GM10248 (cell line): Measurements from ENCODE around the gene EFNA1.
A peak's percentile ranks its signal among the peaks of the same experiment; 100 is the strongest.

Experiments
- CTCF ChIA-PET: fragments of 300-600 bp; sonication (Branson Sonifier 250); formaldehyde crosslinking; extraction: SDS; loops from one replicate; lab custom pipeline; 2021; ENCODE audit warnings: antibody characterized with exemption; lab: Yijun Ruan, JAX
- POLR2A ChIA-PET: fragments of 350-650 bp; sonication (Branson Sonifier 250); formaldehyde crosslinking; extraction: SDS; loops from one replicate; lab custom pipeline; 2020; ENCODE audit warnings: antibody characterized with exemption; lab: Yijun Ruan, JAX
- DNase-seq: peaks from one replicate; pipeline ENCODE4 v3.0.0; 2012; ENCODE audit errors: extremely low spot score
- TF ChIP-seq, protein P1 (sequence below): IDR thresholded peaks from 2 replicates; pipeline ENCODE4 v1.5.1; 2012; ENCODE audit warnings: mild to moderate bottlenecking, low read depth; ENCODE audit errors: extremely low read depth, missing control alignments, control extremely low read depth

The EFNA1 gene

GRCh38 chr1:155127105-155127966 is at the start of gene EFNA1:
EFNA1 (plus strand) TSS chr1:155127876; CDS start chr1:155127978, 102 bp downstream.
- ChIA-PET CTCF (interaction anchor here (1.8 kb wide), 1 partner anchor 65 kb away, joined by 3 read pairs; no protein-coding TSS in a partner anchor), POLR2A (no interaction called here)
- DNase-seq, result peak; percentile 53
- TF ChIP-seq, protein P1, sequence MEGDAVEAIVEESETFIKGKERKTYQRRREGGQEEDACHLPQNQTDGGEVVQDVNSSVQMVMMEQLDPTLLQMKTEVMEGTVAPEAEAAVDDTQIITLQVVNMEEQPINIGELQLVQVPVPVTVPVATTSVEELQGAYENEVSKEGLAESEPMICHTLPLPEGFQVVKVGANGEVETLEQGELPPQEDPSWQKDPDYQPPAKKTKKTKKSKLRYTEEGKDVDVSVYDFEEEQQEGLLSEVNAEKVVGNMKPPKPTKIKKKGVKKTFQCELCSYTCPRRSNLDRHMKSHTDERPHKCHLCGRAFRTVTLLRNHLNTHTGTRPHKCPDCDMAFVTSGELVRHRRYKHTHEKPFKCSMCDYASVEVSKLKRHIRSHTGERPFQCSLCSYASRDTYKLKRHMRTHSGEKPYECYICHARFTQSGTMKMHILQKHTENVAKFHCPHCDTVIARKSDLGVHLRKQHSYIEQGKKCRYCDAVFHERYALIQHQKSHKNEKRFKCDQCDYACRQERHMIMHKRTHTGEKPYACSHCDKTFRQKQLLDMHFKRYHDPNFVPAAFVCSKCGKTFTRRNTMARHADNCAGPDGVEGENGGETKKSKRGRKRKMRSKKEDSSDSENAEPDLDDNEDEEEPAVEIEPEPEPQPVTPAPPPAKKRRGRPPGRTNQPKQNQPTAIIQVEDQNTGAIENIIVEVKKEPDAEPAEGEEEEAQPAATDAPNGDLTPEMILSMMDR, result no peak

DNA sequence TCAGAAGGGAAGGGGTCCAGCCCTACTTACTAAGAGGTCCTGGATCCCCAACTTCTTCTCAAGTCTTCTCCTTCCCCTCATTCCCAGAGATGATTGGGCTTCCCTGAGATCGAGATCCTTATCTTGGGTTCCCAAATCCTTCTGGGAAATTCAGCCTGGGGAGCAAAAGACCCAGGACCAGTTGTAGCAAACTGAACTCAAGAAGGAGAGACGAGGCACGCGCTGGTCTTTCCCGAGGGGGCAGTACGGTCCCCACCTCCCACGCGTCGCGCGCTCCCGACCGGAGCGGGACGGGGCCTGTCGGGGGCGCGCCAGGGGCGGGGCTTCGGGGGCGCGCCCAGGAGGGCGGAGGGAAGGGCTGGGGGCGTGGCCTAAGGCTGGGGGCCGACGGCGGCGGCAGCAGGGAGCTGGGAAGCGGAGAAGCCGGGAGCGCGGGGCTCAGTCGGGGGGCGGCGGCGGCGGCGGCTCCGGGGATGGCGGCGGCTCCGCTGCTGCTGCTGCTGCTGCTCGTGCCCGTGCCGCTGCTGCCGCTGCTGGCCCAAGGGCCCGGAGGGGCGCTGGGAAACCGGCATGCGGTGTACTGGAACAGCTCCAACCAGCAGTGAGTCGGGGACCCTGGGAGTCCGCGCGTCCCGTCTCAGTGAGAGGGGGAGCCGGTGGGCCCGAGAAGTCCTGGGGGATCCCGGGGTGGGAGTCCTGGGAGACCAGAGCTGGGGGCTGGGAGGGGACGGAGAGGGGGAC is 49.0 kb upstream of the EFNA1 start, which contains the start of gene EFNA3:
Gene EFNA3 (plus strand): TSS at position 369 of the 741 bp plus-strand sequence. CDS start 105 bp downstream, at position 474.
- POLR2A ChIA-PET, result interaction anchor here (0.5 kb wide), 1 partner anchor 324 kb away, joined by 5 read pairs; no protein-coding TSS in a partner anchor
- CTCF ChIA-PET, result interaction anchor here (0.8 to 8.4 kb wide), 10 partner anchors 8 to 409 kb away, joined by 3 to 96 read pairs (median 5); partner anchors contain the start of genes ADAM15, EFNA4 and KRTCAP2
- peak; percentile 90 for DNase-seq
- TF ChIP-seq, protein P1, result no peak

DNA sequence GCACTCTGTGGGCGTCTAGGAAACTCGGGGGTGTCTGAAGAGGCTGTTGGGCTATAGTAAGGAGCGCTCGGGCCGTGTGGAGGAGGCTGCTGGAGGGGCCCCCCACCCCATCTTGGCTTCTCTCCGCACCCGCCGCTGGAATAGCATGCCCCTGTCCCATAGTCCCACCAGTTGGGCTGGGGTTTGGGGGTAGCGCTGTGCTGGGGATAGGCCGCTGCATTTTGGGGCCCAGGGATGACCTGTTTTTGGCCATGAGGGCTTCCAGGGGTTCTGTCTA is 48.5 kb upstream of the EFNA1 start:
- TF ChIP-seq, protein P1, result no peak
- POLR2A ChIA-PET, result interaction anchor here (0.5 kb wide), 1 partner anchor 324 kb away, joined by 5 read pairs; no protein-coding TSS in a partner anchor
- CTCF ChIA-PET, result interaction anchor here (0.8 to 8.4 kb wide), 9 partner anchors 9 to 409 kb away, joined by 3 to 96 read pairs (median 5); partner anchors contain the start of genes ADAM15, EFNA4 and KRTCAP2
- DNase-seq, result no peak

GRCh38 chr1:155079487-155080311 is 48.0 kb upstream of the EFNA1 start:
- TF ChIP-seq, protein P1, result no peak
- ChIA-PET POLR2A (no interaction called here), CTCF (interaction anchor here (0.8 to 8.4 kb wide), 9 partner anchors 9 to 93 kb away, joined by 3 to 96 read pairs (median 5); partner anchors contain the start of genes EFNA4 and KRTCAP2)
- no peak for DNase-seq

- ChIA-PET CTCF (interaction anchor here (1.0 to 2.7 kb wide), 8 partner anchors 9 to 88 kb away, joined by 3 to 10 read pairs (median 4); no protein-coding TSS in a partner anchor), POLR2A (no interaction called here)
- no peak for DNase-seq
- TF ChIP-seq, protein P1, result no peak
These were observed 47.1 kb upstream of the EFNA1 start for GRCh38 chr1:155080312-155081228.
